ENCODE results near the gene DMWD. TPM values are rescaled to one million over a fixed set of nuclear protein-coding genes. Genes with fewer than 3 reads are reported as not detected.
"Not testable (repeated sequence)": the region's sequence is repeated elsewhere in the genome, so short reads cannot be mapped to it uniquely, and the experiment has no call there.

DMWD gene
- total and polyA plus RNA-seq, 2 donors (not counting 1 experiment from before 2014, with no cell fraction given) = 25.1 to 86.4 TPM

- H3K27me3 Mint-ChIP-seq = peaks cover 6% of the 10 kb centered on the region
- Histone ChIP-seq H2AFZ (ENCODE audit: insufficient read depth, low read depth, low read length, poor library complexity, severe bottlenecking) (no peak overlapping the region), H3K4me1 (ENCODE audit: control insufficient read depth in 2 of 2, insufficient read depth in 2 of 2, low read length in 2 of 2) (no peaks in the 10 kb centered on the region), H3K9me3 (ENCODE audit: control extremely low read depth in 1 of 3, control insufficient read depth in 2 of 3, insufficient read depth in 1 of 3, low read length in 2 of 3) (no peaks in the 10 kb centered on the region), H3K4me3 (ENCODE audit: control extremely low read depth in 1 of 5, extremely low read depth in 1 of 5, insufficient read depth in 1 of 5, low read depth in 2 of 5, low read length in 4 of 5) (no peak overlapping the region), H3K27me3 (replicated peaks in 1 of 4; ENCODE audit: control extremely low read depth in 1 of 4, control insufficient read depth in 3 of 4, insufficient read depth in 4 of 4, low read length in 3 of 4) (peaks cover 0 to 2% (median 0%) of the 10 kb centered on the region in 4 experiments), H3K36me3 (replicated peaks in 1 of 2; ENCODE audit: control extremely low read depth in 1 of 2, control insufficient read depth in 1 of 2, extremely low read depth in 1 of 2, insufficient read depth in 2 of 2, low read length in 1 of 2) (no peaks in the 10 kb centered on the region), H3K27ac (ENCODE audit: low read length in 2 of 2) (no peak overlapping the region), H3K4me2 (replicated peaks; ENCODE audit: low read depth, low read length, poor library complexity, severe bottlenecking) (no peak overlapping the region), H4K20me1 (ENCODE audit: control insufficient read depth, insufficient read depth, low read length, poor library complexity, severe bottlenecking) (no peaks in the 10 kb centered on the region), H3K9ac (ENCODE audit: low read length) (no peak overlapping the region), H3K79me2 (ENCODE audit: control insufficient read depth, insufficient read depth, low read length) (no peaks in the 10 kb centered on the region)
- POLR2A ChIA-PET = no interaction called here
- intact Hi-C loops (cut with micrococcal nuclease) = no loop called here
- DNase-seq (no peak), ATAC-seq (ENCODE audit: low read depth) (no peak)
- CTCF ChIA-PET = no interaction called here
- H3K4me1 Mint-ChIP-seq = no peaks in the 10 kb centered on the region
- TF ChIP-seq EZH2 (IDR thresholded peaks at IDR 0.05; ENCODE audit: borderline replicate concordance, insufficient read depth, low read depth, low read length, poor library complexity, severe bottlenecking) = no peak
- no peak for TF ChIP-seq CTCF (IDR thresholded peaks at IDR 0.05)
- H3K4me3 Mint-ChIP-seq = no peak overlapping the region
- no peak overlapping the region for H3K27ac Mint-ChIP-seq
- 92% methylated on average over 6 of the region's 12 CpGs for WGBS (ENCODE audit: insufficient coverage)
- no peaks in the 10 kb centered on the region for H3K9me3 Mint-ChIP-seq (ENCODE audit: insufficient read depth)
Measured at GRCh38 chr19:45752639-45753038, 40.0 kb downstream of the DMWD start.

DNA sequence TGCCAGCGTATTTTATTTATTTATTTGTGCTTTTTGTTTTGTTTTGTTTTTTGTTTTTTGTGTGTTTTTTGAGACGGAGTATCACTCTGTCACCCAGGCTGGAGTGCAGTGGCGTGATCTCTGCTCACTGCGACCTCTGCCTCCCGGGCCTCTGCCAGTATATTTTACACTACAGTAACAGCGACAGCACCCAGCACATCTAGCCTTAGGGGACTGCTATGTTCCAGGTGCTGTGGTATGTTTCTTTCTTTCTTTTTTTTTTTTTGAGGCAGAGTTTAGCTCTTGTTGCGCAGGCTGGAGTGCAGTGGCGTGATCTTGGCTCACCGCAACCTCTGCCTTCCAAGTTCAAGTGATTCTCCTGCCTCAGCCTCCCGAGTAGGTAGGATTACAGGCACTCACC is 41.2 kb downstream of the DMWD start:
- CTCF ChIA-PET; H3K4me2 ChIP-seq (replicated peaks; ENCODE audit: low read depth, low read length, poor library complexity, severe bottlenecking); H3K4me3 ChIP-seq (ENCODE audit: control extremely low read depth in 1 of 5, extremely low read depth in 1 of 5, insufficient read depth in 1 of 5, low read depth in 2 of 5, low read length in 4 of 5); H3K9ac ChIP-seq (ENCODE audit: low read length); H4K20me1 ChIP-seq (ENCODE audit: control insufficient read depth, insufficient read depth, low read length, poor library complexity, severe bottlenecking); H3K4me1 Mint-ChIP-seq; H3K27ac Mint-ChIP-seq; H3K4me1 ChIP-seq (ENCODE audit: control insufficient read depth in 2 of 2, insufficient read depth in 2 of 2, low read length in 2 of 2); intact Hi-C loops (cut with micrococcal nuclease); DNase-seq; H3K9me3 ChIP-seq (ENCODE audit: control extremely low read depth in 1 of 3, control insufficient read depth in 2 of 3, insufficient read depth in 1 of 3, low read length in 2 of 3); H3K27ac ChIP-seq (ENCODE audit: low read length in 2 of 2); H3K4me3 Mint-ChIP-seq; H3K36me3 ChIP-seq (replicated peaks in 1 of 2; ENCODE audit: control extremely low read depth in 1 of 2, control insufficient read depth in 1 of 2, extremely low read depth in 1 of 2, insufficient read depth in 2 of 2, low read length in 1 of 2); H3K79me2 ChIP-seq (ENCODE audit: control insufficient read depth, insufficient read depth, low read length); H3K27me3 ChIP-seq (replicated peaks in 1 of 4; ENCODE audit: control extremely low read depth in 1 of 4, control insufficient read depth in 3 of 4, insufficient read depth in 4 of 4, low read length in 3 of 4); ATAC-seq (ENCODE audit: low read depth); H2AFZ ChIP-seq (ENCODE audit: insufficient read depth, low read depth, low read length, poor library complexity, severe bottlenecking); H3K9me3 Mint-ChIP-seq (ENCODE audit: insufficient read depth): not testable (repeated sequence)
- POLR2A ChIA-PET = interaction anchor here (0.7 kb wide), 1 partner anchor 1478 kb away, joined by 7 read pairs; no protein-coding TSS in a partner anchor
- peaks cover 11% of the 10 kb centered on the region for H3K27me3 Mint-ChIP-seq
- WGBS (ENCODE audit: insufficient coverage) = 80% methylated on average over 1 of the region's 10 CpGs
